Endodermal cell (in vitro differentiated cells): ENCODE measurements around the gene CDK5RAP3. TPM values are rescaled to one million over a fixed set of nuclear protein-coding genes. Genes with fewer than 3 reads are reported as not detected.
A peak's percentile ranks its signal among the peaks of the same experiment; 100 is the strongest.
"Not testable (repeated sequence)": the region's sequence is repeated elsewhere in the genome, so short reads cannot be mapped to it uniquely, and the experiment has no call there.

Experiments
- DNase-seq: peaks from one replicate; pipeline ENCODE4 v3.0.0-alpha.2; 2017
- H3K27ac ChIP-seq: 2 replicates; pipeline ENCODE4 v1.5.1; 2013; ENCODE audit warnings: mild to moderate bottlenecking, low read depth, low read length, moderate library complexity
- H3K27me3 ChIP-seq: 2 replicates; pipeline ENCODE4 v1.6.1; 2013; ENCODE audit warnings: mild to moderate bottlenecking, low read length, moderate library complexity; ENCODE audit not compliant: insufficient read depth, control insufficient read depth, poor library complexity, severe bottlenecking
- H3K36me3 ChIP-seq: 2 replicates; pipeline ENCODE4 v1.7.0; 2013; ENCODE audit warnings: mild to moderate bottlenecking, low read length, moderate library complexity; ENCODE audit not compliant: control insufficient read depth, insufficient read depth
- H3K4me1 ChIP-seq: one replicate; pipeline ENCODE4 v1.7.0; 2013; ENCODE audit warnings: low read length; ENCODE audit not compliant: control insufficient read depth, insufficient read depth
- H3K4me3 ChIP-seq: 2 replicates; pipeline ENCODE4 v1.5.1; 2013; ENCODE audit warnings: mild to moderate bottlenecking, low read length, moderate library complexity
- H3K9ac ChIP-seq: 2 replicates; pipeline ENCODE4 v1.6.1; 2013; ENCODE audit warnings: mild to moderate bottlenecking, low read length, moderate library complexity; ENCODE audit not compliant: poor library complexity, severe bottlenecking; ENCODE audit errors: extremely low read depth
- H3K9me3 ChIP-seq: 2 replicates; pipeline ENCODE4 v1.6.1; 2013; ENCODE audit warnings: mild to moderate bottlenecking, low read length, moderate library complexity; ENCODE audit not compliant: control insufficient read depth
- H3K27ac Mint-ChIP-seq: 2 replicates; pipeline ENCODE4 v1.8.0; 2020; ENCODE audit warnings: mixed read lengths
- H3K27me3 Mint-ChIP-seq: 2 replicates; pipeline ENCODE4 v1.8.0; 2021; ENCODE audit warnings: mild to moderate bottlenecking, mixed read lengths; ENCODE audit not compliant: insufficient read depth
- H3K36me3 Mint-ChIP-seq: 2 replicates; pipeline ENCODE4 v1.8.0; 2020; ENCODE audit warnings: low read depth, mixed read lengths
- H3K4me1 Mint-ChIP-seq: 2 replicates; pipeline ENCODE4 v1.8.0; 2020; ENCODE audit warnings: mixed read lengths
- H3K4me3 Mint-ChIP-seq: 2 replicates; pipeline ENCODE4 v1.8.0; 2020; ENCODE audit warnings: mild to moderate bottlenecking, moderate library complexity, mixed read lengths
- H3K9me3 Mint-ChIP-seq: 2 replicates; pipeline ENCODE4 v1.8.0; 2020; ENCODE audit warnings: mild to moderate bottlenecking, mixed read lengths
- CTCF ChIP-seq: fragments of 200-600 bp; sonication (generic); conservative IDR thresholded peaks from 2 replicates; pipeline ENCODE4 v1.5.0; 2021; ENCODE audit warnings: antibody characterized with exemption, mild to moderate bottlenecking
- WGBS, 2 experiments: methylation state at CpG; one replicate each; pipeline versions ENCODE4 v1.1.5 to v1.1.7; 2013; ENCODE audit warnings: missing lambda C conversion rate in 2 of 2, mixed read lengths in 1 of 2; ENCODE audit not compliant: insufficient coverage in 1 of 2, insufficient read length in 1 of 2; 5-methylcytosine and 5-hydroxymethylcytosine counted together
- total RNA-seq, 2 donors: library from RNA; stranded (reverse); fragmentation: NEBNext Ultra II Directional in 1 of 2; extraction: Animal tissue kit (Norgen Biotek cat#: 25700) in 1 of 2; gene quantifications; 2 replicates in 1 of 2; 3 replicates in 1 of 2; pipeline ENCODE4 v1.2.1, GENCODE V29; 2021

CDK5RAP3 gene
- total RNA-seq, 2 donors from 2014 or later = 171 to 198 TPM

GRCh38 chr17:48013876-48014594 is 43.1 kb downstream of the CDK5RAP3 start:
- Histone ChIP-seq H3K9ac (no peak overlapping the region), H3K36me3 (no peaks in the 10 kb centered on the region), H3K27ac (peak overlapping the region; percentile 96), H3K4me1 (peaks cover 4% of the 10 kb centered on the region), H3K9me3 (no peaks in the 10 kb centered on the region), H3K4me3 (no peak overlapping the region), H3K27me3 (peaks cover 26% of the 10 kb centered on the region)
- DNase-seq = no peak
- Mint-ChIP-seq H3K4me1 (no peaks in the 10 kb centered on the region), H3K36me3 (no peaks in the 10 kb centered on the region), H3K27me3 (peaks cover 43% of the 10 kb centered on the region), H3K9me3 (no peaks in the 10 kb centered on the region), H3K4me3 (no peak overlapping the region), H3K27ac (no peak overlapping the region)
- TF ChIP-seq CTCF = no peak
- WGBS, 2 experiments = 54 to 75% methylated on average over 4 to 6 of the region's 6 CpGs

- DNase-seq = no peak
- H3K36me3 ChIP-seq = no peaks in the 10 kb centered on the region
- peaks cover 4% of the 10 kb centered on the region for H3K4me1 ChIP-seq
- no peak for TF ChIP-seq CTCF
- peaks cover 43% of the 10 kb centered on the region for H3K27me3 Mint-ChIP-seq
- no peaks in the 10 kb centered on the region for H3K9me3 Mint-ChIP-seq
- H3K4me3 Mint-ChIP-seq = no peak overlapping the region
- H3K27ac ChIP-seq = peak overlapping the region; percentile 96
- H3K36me3 Mint-ChIP-seq = no peaks in the 10 kb centered on the region
- H3K4me3 ChIP-seq = no peak overlapping the region
- WGBS, 2 experiments = 62 to 76% methylated on average over 6 to 8 of the region's 8 CpGs
- no peak overlapping the region for H3K27ac Mint-ChIP-seq
- peaks cover 26% of the 10 kb centered on the region for H3K27me3 ChIP-seq
- no peaks in the 10 kb centered on the region for H3K9me3 ChIP-seq
- H3K4me1 Mint-ChIP-seq = no peaks in the 10 kb centered on the region
- no peak overlapping the region for H3K9ac ChIP-seq
These were observed 43.7 kb downstream of the CDK5RAP3 start for GRCh38 chr17:48014595-48015111.

- Mint-ChIP-seq H3K4me1 (no peaks in the 10 kb centered on the region), H3K4me3 (no peak overlapping the region), H3K27me3 (peaks cover 50% of the 10 kb centered on the region), H3K36me3 (no peaks in the 10 kb centered on the region), H3K27ac (no peak overlapping the region), H3K9me3 (no peaks in the 10 kb centered on the region)
- H3K4me3 ChIP-seq = no peak overlapping the region
- H3K9me3 ChIP-seq = no peaks in the 10 kb centered on the region
- TF ChIP-seq CTCF = no peak
- H3K4me1 ChIP-seq = peaks cover 4% of the 10 kb centered on the region
- H3K9ac ChIP-seq = no peak overlapping the region
- no peaks in the 10 kb centered on the region for H3K36me3 ChIP-seq
- 92 to 100% methylated on average over 1 to 2 of the region's 2 CpGs for WGBS, 2 experiments
- H3K27ac ChIP-seq = peak overlapping the region; percentile 53
- peaks cover 26% of the 10 kb centered on the region for H3K27me3 ChIP-seq
- peak; percentile 54 for DNase-seq
These were observed 45.2 kb downstream of the CDK5RAP3 start for GRCh38 chr17:48016112-48016511.

- not testable (repeated sequence) for H3K9me3 ChIP-seq, H3K4me1 ChIP-seq, DNase-seq, H3K9me3 Mint-ChIP-seq, H3K9ac ChIP-seq, H3K4me3 ChIP-seq, H3K27ac ChIP-seq, H3K36me3 Mint-ChIP-seq, H3K27ac Mint-ChIP-seq, H3K4me3 Mint-ChIP-seq, H3K36me3 ChIP-seq, H3K4me1 Mint-ChIP-seq
- WGBS, 2 experiments = 95 to 96% methylated on average over 4 of the region's 4 CpGs
- H3K27me3 Mint-ChIP-seq = peaks cover 48% of the 10 kb centered on the region
- H3K27me3 ChIP-seq = peaks cover 16% of the 10 kb centered on the region
These were observed 46.9 kb downstream of the CDK5RAP3 start for GRCh38 chr17:48017817-48018158.
